Measurements from ENCODE around the gene PYGL.
"Not testable (repeated sequence)": the region's sequence is repeated elsewhere in the genome, so short reads cannot be mapped to it uniquely, and the experiment has no call there.

PYGL gene

DNA sequence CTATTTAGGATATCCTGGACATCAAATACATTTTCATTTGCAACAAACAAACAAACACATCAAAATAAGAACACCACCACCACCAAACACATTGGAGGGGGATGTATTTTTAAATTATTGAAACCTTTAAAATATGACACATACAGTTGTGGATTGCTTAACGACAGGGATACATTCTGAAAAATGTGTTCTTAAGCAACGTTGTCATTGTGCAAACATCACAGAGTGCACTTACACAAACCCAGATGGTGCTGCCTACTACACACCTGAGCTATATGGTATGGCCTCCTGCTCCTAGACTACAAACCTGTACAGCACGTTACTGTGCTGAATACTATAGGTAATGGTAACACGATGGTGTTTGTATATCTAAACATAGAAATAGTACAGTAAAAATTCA, 19.4 kb downstream of the PYGL start:
- Histone ChIP-seq H3K4me3 (ENCODE audit: low read length) (no peak overlapping the region), H2AFZ (ENCODE audit: low read depth, low read length) (no peak overlapping the region), H3K27me3 (ENCODE audit: low read depth, low read length) (peaks cover 3% of the 10 kb centered on the region; the same call in 1 of the 2 replicates), H3K27ac (ENCODE audit: low read length) (no peak overlapping the region), H3K4me1 (ENCODE audit: low read length) (no peaks in the 10 kb centered on the region), H3K9ac (ENCODE audit: low read length) (no peak overlapping the region), H3K9me3 (ENCODE audit: insufficient read depth, low read length) (no peaks in the 10 kb centered on the region), H3K4me2 (ENCODE audit: low read length) (no peak overlapping the region), H3K36me3 (replicated peaks; ENCODE audit: low read depth, low read length) (no peaks in the 10 kb centered on the region), H3K79me2 (ENCODE audit: low read length) (no peaks in the 10 kb centered on the region), H4K20me1 (ENCODE audit: insufficient read depth, low read length) (no peaks in the 10 kb centered on the region)
- TF ChIP-seq EZH2phosphoT487 (IDR thresholded peaks at IDR 0.05; ENCODE audit: low read depth) (no peak), CTCF (IDR thresholded peaks at IDR 0.05; ENCODE audit: low read depth, low read length) (no peak)

- H3K4me1 ChIP-seq (ENCODE audit: low read length) = no peaks in the 10 kb centered on the region
- no peak overlapping the region for H3K9ac ChIP-seq (ENCODE audit: low read length)
- H3K4me3 ChIP-seq (ENCODE audit: low read length) = no peak overlapping the region
- H4K20me1 ChIP-seq (ENCODE audit: insufficient read depth, low read length) = no peaks in the 10 kb centered on the region
- H3K27me3 ChIP-seq (ENCODE audit: low read depth, low read length) = peaks cover 3% of the 10 kb centered on the region; the same call in 1 of the 2 replicates
- H2AFZ ChIP-seq (ENCODE audit: low read depth, low read length) = no peak overlapping the region
- no peaks in the 10 kb centered on the region for H3K79me2 ChIP-seq (ENCODE audit: low read length)
- TF ChIP-seq EZH2phosphoT487 (IDR thresholded peaks at IDR 0.05; ENCODE audit: low read depth) (no peak), CTCF (IDR thresholded peaks at IDR 0.05; ENCODE audit: low read depth, low read length) (no peak)
- H3K36me3 ChIP-seq (replicated peaks; ENCODE audit: low read depth, low read length) = no peaks in the 10 kb centered on the region
- no peaks in the 10 kb centered on the region for H3K9me3 ChIP-seq (ENCODE audit: insufficient read depth, low read length)
- no peak overlapping the region for H3K4me2 ChIP-seq (ENCODE audit: low read length)
- no peak overlapping the region for H3K27ac ChIP-seq (ENCODE audit: low read length)
Measured at GRCh38 chr14:50924236-50924635, 20.0 kb downstream of the PYGL start.

DNA sequence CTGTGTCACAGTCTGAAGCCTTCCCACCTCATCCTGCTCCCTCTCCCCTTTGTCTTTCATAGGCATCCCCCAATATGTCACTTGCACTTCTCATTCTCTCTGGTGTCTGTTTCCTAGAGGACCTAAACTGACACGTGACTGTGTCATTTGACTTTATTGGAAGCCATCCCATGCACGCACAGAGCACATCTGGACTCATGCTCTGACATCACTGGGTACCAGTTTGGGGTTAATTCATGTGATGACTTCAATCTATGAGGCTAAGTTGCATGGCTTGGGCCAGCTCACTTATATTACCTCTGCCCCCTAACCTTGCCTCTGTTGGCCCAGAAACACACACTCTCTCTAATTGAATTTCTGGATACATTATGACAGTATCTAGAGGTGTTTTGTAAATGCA, 21.5 kb downstream of the PYGL start:
- peaks cover 3% of the 10 kb centered on the region; the same call in 1 of the 2 replicates for H3K27me3 ChIP-seq (ENCODE audit: low read depth, low read length)
- no peaks in the 10 kb centered on the region for H4K20me1 ChIP-seq (ENCODE audit: insufficient read depth, low read length)
- no peaks in the 10 kb centered on the region for H3K79me2 ChIP-seq (ENCODE audit: low read length)
- no peak overlapping the region for H2AFZ ChIP-seq (ENCODE audit: low read depth, low read length)
- H3K4me3 ChIP-seq (ENCODE audit: low read length) = no peak overlapping the region
- no peak overlapping the region for H3K4me2 ChIP-seq (ENCODE audit: low read length)
- TF ChIP-seq EZH2phosphoT487 (IDR thresholded peaks at IDR 0.05; ENCODE audit: low read depth) = no peak
- H3K9ac ChIP-seq (ENCODE audit: low read length) = no peak overlapping the region
- no peaks in the 10 kb centered on the region for H3K36me3 ChIP-seq (replicated peaks; ENCODE audit: low read depth, low read length)
- no peak overlapping the region for H3K27ac ChIP-seq (ENCODE audit: low read length)
- H3K9me3 ChIP-seq (ENCODE audit: insufficient read depth, low read length) = no peaks in the 10 kb centered on the region
- no peaks in the 10 kb centered on the region for H3K4me1 ChIP-seq (ENCODE audit: low read length)

GRCh38 chr14:50920482-50921230, 23.6 kb downstream of the PYGL start:
- H3K9me3 ChIP-seq (ENCODE audit: insufficient read depth, low read length) = no peaks in the 10 kb centered on the region
- H3K36me3 ChIP-seq (replicated peaks; ENCODE audit: low read depth, low read length) = no peaks in the 10 kb centered on the region
- H2AFZ ChIP-seq (ENCODE audit: low read depth, low read length) = no peak overlapping the region
- H3K9ac ChIP-seq (ENCODE audit: low read length) = no peak overlapping the region
- TF ChIP-seq EZH2phosphoT487 (IDR thresholded peaks at IDR 0.05; ENCODE audit: low read depth) (no peak), CTCF (IDR thresholded peaks at IDR 0.05; ENCODE audit: low read depth, low read length) (no peak)
- H3K79me2 ChIP-seq (ENCODE audit: low read length) = no peaks in the 10 kb centered on the region
- H3K4me1 ChIP-seq (ENCODE audit: low read length) = no peaks in the 10 kb centered on the region
- H3K27ac ChIP-seq (ENCODE audit: low read length) = no peak overlapping the region
- H3K4me3 ChIP-seq (ENCODE audit: low read length) = no peak overlapping the region
- H4K20me1 ChIP-seq (ENCODE audit: insufficient read depth, low read length) = no peaks in the 10 kb centered on the region
- H3K27me3 ChIP-seq (ENCODE audit: low read depth, low read length) = peaks cover 7% of the 10 kb centered on the region
- no peak overlapping the region for H3K4me2 ChIP-seq (ENCODE audit: low read length)

GRCh38 chr14:50919524-50919923, 24.8 kb downstream of the PYGL start:
- not testable (repeated sequence) for H3K27me3 ChIP-seq (ENCODE audit: low read depth, low read length); H3K4me1 ChIP-seq (ENCODE audit: low read length); H3K4me3 ChIP-seq (ENCODE audit: low read length); H3K9ac ChIP-seq (ENCODE audit: low read length); H3K27ac ChIP-seq (ENCODE audit: low read length); H3K36me3 ChIP-seq (replicated peaks; ENCODE audit: low read depth, low read length); H3K9me3 ChIP-seq (ENCODE audit: insufficient read depth, low read length); H3K79me2 ChIP-seq (ENCODE audit: low read length); H3K4me2 ChIP-seq (ENCODE audit: low read length); H2AFZ ChIP-seq (ENCODE audit: low read depth, low read length); H4K20me1 ChIP-seq (ENCODE audit: insufficient read depth, low read length)
